Measurements from ENCODE around the gene YIPF6. TPM values are rescaled to one million over a fixed set of nuclear protein-coding genes. Genes with fewer than 3 reads are reported as not detected.
"Not testable (repeated sequence)": the region's sequence is repeated elsewhere in the genome, so short reads cannot be mapped to it uniquely, and the experiment has no call there.

YIPF6 gene
- total RNA-seq, 2 experiments from 2014 or later, result 8.2 to 18.1 TPM

DNA sequence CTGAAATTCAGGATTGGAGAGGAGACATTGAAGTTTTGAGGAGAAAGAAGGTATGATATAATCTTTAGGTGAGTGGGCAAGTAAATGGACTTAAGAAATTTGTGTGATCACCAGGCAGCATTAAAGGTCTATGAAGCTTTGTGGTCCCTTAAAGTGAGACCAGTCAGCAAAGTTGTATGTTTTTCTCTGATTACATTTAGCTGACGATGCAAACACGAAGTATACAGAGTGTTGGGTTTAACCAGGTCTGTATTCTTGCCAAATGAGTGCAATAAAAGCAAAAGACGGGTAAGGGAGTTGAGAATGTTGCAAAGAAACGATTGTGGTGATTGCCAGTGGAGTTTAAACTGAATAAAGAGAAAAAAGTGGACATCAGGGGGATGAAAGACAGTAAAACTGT lies 11.6 kb upstream of the YIPF6 start:
- ChIA-PET POLR2A (no interaction called here), CTCF (no interaction called here)
- H3K27ac Mint-ChIP-seq, result no peak overlapping the region
- H3K4me1 Mint-ChIP-seq, result peaks cover 2% of the 10 kb centered on the region
- no peak overlapping the region for H3K4me3 Mint-ChIP-seq
- H3K27me3 Mint-ChIP-seq, result peaks cover 2% of the 10 kb centered on the region
- ATAC-seq (no peak), DNase-seq (no peak)
- intact Hi-C loops (cut with DNase I, micrococcal nuclease), result no loop called here
- no peaks in the 10 kb centered on the region for H3K9me3 Mint-ChIP-seq (ENCODE audit: low read depth)
- H3K36me3 Mint-ChIP-seq (ENCODE audit: low read depth), result no peaks in the 10 kb centered on the region

DNA sequence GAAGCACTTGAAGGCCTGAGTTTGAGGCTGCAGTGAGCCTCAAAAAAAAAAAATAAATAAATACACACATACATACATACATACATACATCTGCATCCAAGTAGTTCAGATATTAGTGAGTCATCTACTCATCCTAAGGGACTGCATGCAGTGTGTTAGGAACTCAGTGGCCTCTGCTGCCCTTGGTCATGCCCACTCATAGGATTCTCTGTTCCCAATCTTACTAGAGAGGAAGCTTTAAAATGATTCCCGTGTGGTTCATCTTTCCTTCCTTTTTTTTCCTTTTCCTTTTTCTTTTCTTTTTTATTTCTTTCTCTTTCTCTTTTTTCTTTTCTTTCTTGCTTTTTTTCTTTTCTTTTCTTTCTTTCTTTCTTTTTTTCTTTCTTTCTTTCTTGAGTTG lies 10.9 kb upstream of the YIPF6 start:
- Mint-ChIP-seq H3K4me3 (no peak overlapping the region), H3K4me1 (peaks cover 2% of the 10 kb centered on the region), H3K27ac (no peak overlapping the region), H3K36me3 (ENCODE audit: low read depth) (no peaks in the 10 kb centered on the region), H3K9me3 (ENCODE audit: low read depth) (no peaks in the 10 kb centered on the region), H3K27me3 (peaks cover 2% of the 10 kb centered on the region)
- POLR2A ChIA-PET, result no interaction called here
- no peak for ATAC-seq
- DNase-seq, result no peak
- CTCF ChIA-PET, result no interaction called here
- intact Hi-C loops (cut with DNase I, micrococcal nuclease), result no loop called here

- no peak for DNase-seq
- Mint-ChIP-seq H3K27ac (no peak overlapping the region), H3K27me3 (peaks cover 2% of the 10 kb centered on the region), H3K4me3 (no peak overlapping the region), H3K4me1 (peaks cover 2% of the 10 kb centered on the region), H3K36me3 (ENCODE audit: low read depth) (no peaks in the 10 kb centered on the region), H3K9me3 (ENCODE audit: low read depth) (no peaks in the 10 kb centered on the region)
- ChIA-PET CTCF (no interaction called here), POLR2A (no interaction called here)
- ATAC-seq, result no peak
- intact Hi-C loops (cut with DNase I, micrococcal nuclease), result no loop called here
Measured at GRCh38 chrX:68488657-68489056, 10.2 kb upstream of the YIPF6 start.

GRCh38 chrX:68490644-68491043 lies 8.2 kb upstream of the YIPF6 start:
- peak; percentile 42 for ATAC-seq
- POLR2A ChIA-PET, result no interaction called here
- Mint-ChIP-seq H3K4me3 (no peak overlapping the region), H3K27me3 (peaks cover 5% of the 10 kb centered on the region), H3K27ac (no peak overlapping the region), H3K9me3 (ENCODE audit: low read depth) (no peaks in the 10 kb centered on the region), H3K36me3 (ENCODE audit: low read depth) (no peaks in the 10 kb centered on the region), H3K4me1 (peaks cover 2% of the 10 kb centered on the region)
- no peak for DNase-seq
- CTCF ChIA-PET, result interaction anchor here (0.6 kb wide), 1 partner anchor 732 kb away, joined by 3 read pairs; no protein-coding TSS in a partner anchor
- intact Hi-C loops (cut with DNase I, micrococcal nuclease), result no loop called here

- DNase-seq, result no peak
- intact Hi-C loops (cut with DNase I, micrococcal nuclease), result no loop called here
- Mint-ChIP-seq H3K9me3 (ENCODE audit: low read depth) (no peaks in the 10 kb centered on the region), H3K27ac (no peak overlapping the region), H3K4me3 (no peak overlapping the region), H3K27me3 (peaks cover 4% of the 10 kb centered on the region), H3K4me1 (peaks cover 2% of the 10 kb centered on the region), H3K36me3 (ENCODE audit: low read depth) (no peaks in the 10 kb centered on the region)
- ATAC-seq, result no peak
- POLR2A ChIA-PET, result no interaction called here
- CTCF ChIA-PET, result no interaction called here
Measured at GRCh38 chrX:68492583-68492982, 6.3 kb upstream of the YIPF6 start.

DNA sequence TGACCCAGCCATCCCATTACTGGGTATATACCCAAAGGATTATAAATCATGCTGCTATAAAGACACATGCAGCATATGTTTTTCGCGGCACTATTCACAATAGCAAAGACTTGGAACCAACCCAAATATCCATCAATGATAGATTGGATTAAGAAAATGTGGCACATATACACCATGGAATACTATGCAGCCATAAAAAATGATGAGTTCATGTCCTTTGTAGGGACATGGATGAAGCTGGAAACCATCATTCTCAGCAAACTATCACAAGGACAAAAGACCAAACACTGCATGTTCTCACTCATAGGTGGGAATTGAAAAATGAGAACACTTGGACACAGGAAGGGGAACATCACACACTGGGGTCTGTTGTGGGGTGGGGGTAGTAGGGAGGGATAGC lies 5.1 kb upstream of the YIPF6 start:
- H3K27ac Mint-ChIP-seq; H3K27me3 Mint-ChIP-seq; H3K9me3 Mint-ChIP-seq (ENCODE audit: low read depth); ATAC-seq; intact Hi-C loops (cut with DNase I, micrococcal nuclease); DNase-seq; H3K4me3 Mint-ChIP-seq; H3K4me1 Mint-ChIP-seq; POLR2A ChIA-PET; CTCF ChIA-PET; H3K36me3 Mint-ChIP-seq (ENCODE audit: low read depth): not testable (repeated sequence)

DNA sequence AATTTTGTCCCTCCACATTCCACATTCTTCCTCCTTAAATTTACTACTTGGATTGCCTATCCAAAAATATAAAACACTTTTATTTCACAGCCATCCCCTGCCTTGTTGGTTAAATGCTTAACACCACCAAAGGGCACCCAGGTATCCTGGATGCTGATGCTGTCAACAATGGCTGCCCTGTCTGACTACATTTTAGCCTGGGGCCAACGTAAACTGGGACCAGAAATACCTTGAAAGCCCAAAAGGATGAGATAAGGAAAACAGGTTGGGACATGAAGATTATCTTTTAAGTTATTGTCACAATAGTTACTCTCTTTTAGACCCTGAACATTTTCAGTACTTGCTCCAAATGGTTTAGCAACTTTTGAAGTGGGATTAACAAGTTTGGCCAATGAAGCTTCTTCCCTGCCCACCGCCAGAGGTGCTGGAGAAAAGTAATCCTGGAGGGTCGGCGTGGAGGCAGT lies 775 bp upstream of the YIPF6 start:
- no peak for ATAC-seq

GRCh38 chrX:68499543-68500504 lies 973 bp downstream of the YIPF6 start:
- ATAC-seq, result no peak

More for the DNA sequence above, 775 bp upstream of the YIPF6 start:
- Mint-ChIP-seq H3K4me1 (peaks cover 24% of the 10 kb centered on the region), H3K9me3 (ENCODE audit: low read depth) (no peaks in the 10 kb centered on the region), H3K36me3 (ENCODE audit: low read depth) (peaks cover 6% of the 10 kb centered on the region), H3K27ac (peak overlapping the region; percentile 98), H3K27me3 (peaks cover 4% of the 10 kb centered on the region), H3K4me3 (peak overlapping the region; percentile 94)
- POLR2A ChIA-PET, result no interaction called here
- CTCF ChIA-PET, result no interaction called here
- DNase-seq, result peak; percentile 17
- intact Hi-C loops (cut with DNase I, micrococcal nuclease), result no loop called here

GRCh38 chrX:68503836-68504636 lies 5.2 kb downstream of the YIPF6 start:
- Mint-ChIP-seq H3K4me3 (peak overlapping the region; percentile 26), H3K27me3 (no peaks in the 10 kb centered on the region), H3K27ac (peak overlapping the region; percentile 86), H3K9me3 (ENCODE audit: low read depth) (no peaks in the 10 kb centered on the region), H3K36me3 (ENCODE audit: low read depth) (peaks cover 28% of the 10 kb centered on the region), H3K4me1 (peaks cover 65% of the 10 kb centered on the region)
- ChIA-PET CTCF (interaction anchor here (0.8 kb wide), 1 partner anchor 1644 kb away, joined by 3 read pairs; no protein-coding TSS in a partner anchor), POLR2A (no interaction called here)
- peak; percentile 89 for ATAC-seq
- intact Hi-C loops (cut with DNase I, micrococcal nuclease), result loop anchor here (1.0 to 10.0 kb wide), 5 partner anchors 67 to 1631 kb away; partner anchors contain the start of genes IGBP1 (in 2 of the 2), EFNB1 (in 1 of the 2) and PJA1 (in 1 of the 2)
- DNase-seq, result peak; percentile 81

More at GRCh38 chrX:68499543-68500504, 973 bp downstream of the YIPF6 start:
- peak overlapping the region; percentile 94 for H3K4me3 Mint-ChIP-seq
- peaks cover under 1% of the 10 kb centered on the region for H3K27me3 Mint-ChIP-seq
- H3K36me3 Mint-ChIP-seq (ENCODE audit: low read depth), result peaks cover 9% of the 10 kb centered on the region
- intact Hi-C loops (cut with DNase I, micrococcal nuclease), result loop anchor here (5.0 to 10.0 kb wide), 3 partner anchors 325 to 1635 kb away; partner anchors contain the start of genes IGBP1 (in 2 of the 2), EFNB1 (in 1 of the 2) and PJA1 (in 1 of the 2)
- peak; percentile 5 for DNase-seq
- H3K4me1 Mint-ChIP-seq, result peaks cover 39% of the 10 kb centered on the region
- CTCF ChIA-PET, result interaction anchor here (0.7 to 1.6 kb wide), 3 partner anchors 9 to 330 kb away, joined by 3 to 6 read pairs (median 3); no protein-coding TSS in a partner anchor
- peak overlapping the region; percentile 98 for H3K27ac Mint-ChIP-seq
- H3K9me3 Mint-ChIP-seq (ENCODE audit: low read depth), result no peaks in the 10 kb centered on the region
- POLR2A ChIA-PET, result no interaction called here

DNA sequence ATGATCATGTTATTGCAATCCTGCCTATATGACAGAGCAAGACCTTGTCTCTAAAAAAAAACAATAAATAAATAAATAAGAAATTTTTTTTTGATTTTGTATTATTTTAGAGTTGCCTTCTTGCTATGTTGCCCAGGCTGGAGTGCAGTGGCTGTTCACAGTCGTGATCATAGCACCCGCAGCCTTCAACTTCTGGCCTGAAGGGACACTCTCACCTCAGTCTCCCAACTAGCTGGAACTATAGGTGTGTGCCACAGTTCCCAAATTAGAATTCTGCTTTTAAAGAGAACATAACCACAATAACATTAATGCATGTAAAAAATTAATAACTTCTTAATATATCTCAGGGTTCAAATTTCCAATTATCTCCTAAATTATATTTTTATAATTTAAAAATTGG lies 7.8 kb downstream of the YIPF6 start:
- no peaks in the 10 kb centered on the region for H3K9me3 Mint-ChIP-seq (ENCODE audit: low read depth)
- H3K4me1 Mint-ChIP-seq, result peaks cover 64% of the 10 kb centered on the region
- no peak for ATAC-seq
- no peak overlapping the region for H3K27ac Mint-ChIP-seq
- H3K4me3 Mint-ChIP-seq, result no peak overlapping the region
- no peaks in the 10 kb centered on the region for H3K27me3 Mint-ChIP-seq
- peaks cover 31% of the 10 kb centered on the region for H3K36me3 Mint-ChIP-seq (ENCODE audit: low read depth)
- ChIA-PET POLR2A (no interaction called here), CTCF (interaction anchor here (0.6 kb wide), 1 partner anchor 36 kb away, joined by 5 read pairs; no protein-coding TSS in a partner anchor)
- DNase-seq, result no peak
- intact Hi-C loops (cut with DNase I, micrococcal nuclease), result loop anchor here (5.0 to 10.0 kb wide), 3 partner anchors 318 to 1628 kb away; partner anchors contain the start of genes EFNB1 (in 2 of the 2) and IGBP1 (in 2 of the 2)

DNA sequence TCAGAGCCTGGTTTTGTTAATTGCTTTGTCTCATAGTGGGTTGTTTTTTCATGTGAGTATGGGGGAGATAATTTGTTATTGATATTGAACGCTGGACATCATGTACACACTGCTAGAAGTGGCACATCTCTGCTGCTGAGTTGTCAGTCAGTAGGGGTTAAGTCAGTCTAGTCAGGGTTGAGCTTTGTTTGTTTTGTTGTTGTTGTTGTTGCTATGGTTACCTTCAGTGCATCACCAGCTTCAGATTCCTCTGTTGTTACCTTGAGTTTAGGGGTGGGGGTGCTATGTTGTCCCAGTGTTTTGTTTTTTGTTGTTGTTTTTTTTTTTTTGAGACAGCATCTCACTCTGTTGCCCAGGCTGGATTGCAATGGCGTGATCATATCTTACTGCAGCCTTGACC lies 9.9 kb downstream of the YIPF6 start:
- H3K4me3 Mint-ChIP-seq, result no peak overlapping the region
- no peak for DNase-seq
- intact Hi-C loops (cut with DNase I, micrococcal nuclease), result loop anchor here (5.0 to 10.0 kb wide), 3 partner anchors 316 to 1626 kb away; partner anchors contain the start of genes EFNB1 (in 2 of the 2) and IGBP1 (in 2 of the 2)
- H3K9me3 Mint-ChIP-seq (ENCODE audit: low read depth), result no peaks in the 10 kb centered on the region
- H3K27ac Mint-ChIP-seq, result peak overlapping the region; percentile 73
- ChIA-PET CTCF (interaction anchor here (1.4 to 1.5 kb wide), 2 partner anchors 9 to 312 kb away, joined by 3 to 6 read pairs; no protein-coding TSS in a partner anchor), POLR2A (no interaction called here)
- peaks cover 27% of the 10 kb centered on the region for H3K36me3 Mint-ChIP-seq (ENCODE audit: low read depth)
- peaks cover 46% of the 10 kb centered on the region for H3K4me1 Mint-ChIP-seq
- ATAC-seq, result no peak
- H3K27me3 Mint-ChIP-seq, result no peaks in the 10 kb centered on the region

Measured in activated CD4-positive, alpha-beta T cell treated with anti-CD3 and anti-CD28 coated beads for 36 hours (primary cell).